SKM-1 treated with dmso at 0.1 percent for 144 hours (cell line): ENCODE data around the gene SORL1.

Source experiments
- DNase-seq: peaks from one replicate; lab custom pipeline; 2025; ENCODE audit not compliant: unreplicated experiment; lab: John Stamatoyannopoulos, UW

SORL1 gene

GRCh38 chr11:121451178-121451985 is 732 bp upstream of the SORL1 start:
- no peak for DNase-seq

- no peak for DNase-seq
These were observed 566 bp downstream of the SORL1 start, which contains the start of gene SORL1-AS1 for GRCh38 chr11:121452609-121453150. TSS of gene SORL1-AS1 (minus strand) at chr11:121452967.

- DNase-seq, result no peak
These were observed 1.6 kb downstream of the SORL1 start for GRCh38 chr11:121453589-121454299.

- DNase-seq, result no peak
These were observed 3.0 kb downstream of the SORL1 start for GRCh38 chr11:121455115-121455514.

GRCh38 chr11:121456151-121456550 is 4.0 kb downstream of the SORL1 start:
- DNase-seq, result no peak

- no peak for DNase-seq
These were observed 4.8 kb downstream of the SORL1 start for GRCh38 chr11:121456816-121457431.

- no peak for DNase-seq
These were observed 6.4 kb downstream of the SORL1 start for GRCh38 chr11:121458551-121458950.

- DNase-seq, result no peak
These were observed 7.4 kb downstream of the SORL1 start for GRCh38 chr11:121459413-121460017.

GRCh38 chr11:121460941-121461514 is 8.9 kb downstream of the SORL1 start:
- DNase-seq, result no peak

- no peak for DNase-seq
These were observed 9.7 kb downstream of the SORL1 start for GRCh38 chr11:121461843-121462242.

- DNase-seq, result no peak
These were observed 11.7 kb downstream of the SORL1 start for GRCh38 chr11:121463689-121464335.

- DNase-seq, result no peak
These were observed 12.3 kb downstream of the SORL1 start for GRCh38 chr11:121464352-121464946.

GRCh38 chr11:121465709-121466062 is 13.6 kb downstream of the SORL1 start:
- no peak for DNase-seq

GRCh38 chr11:121466063-121466794 is 14.1 kb downstream of the SORL1 start:
- no peak for DNase-seq

GRCh38 chr11:121467471-121467870 is 15.4 kb downstream of the SORL1 start:
- DNase-seq, result no peak

- DNase-seq, result no peak
These were observed 15.9 kb downstream of the SORL1 start for GRCh38 chr11:121467965-121468364.

GRCh38 chr11:121469910-121470309 is 17.8 kb downstream of the SORL1 start:
- no peak for DNase-seq

- no peak for DNase-seq
These were observed 19.1 kb downstream of the SORL1 start for GRCh38 chr11:121471167-121471566.

GRCh38 chr11:121472312-121472711 is 20.2 kb downstream of the SORL1 start:
- no peak for DNase-seq
